Activated CD8-positive, alpha-beta memory T cell treated with anti-CD3 and anti-CD28 coated beads for 36 hours (primary cell): ENCODE results near the gene CTXND2. TPM values are rescaled to one million over a fixed set of nuclear protein-coding genes. Genes with fewer than 3 reads are reported as not detected.
"Not testable (repeated sequence)": the region's sequence is repeated elsewhere in the genome, so short reads cannot be mapped to it uniquely, and the experiment has no call there.

Experiments
- CTCF ChIA-PET: fragments of 350-600 bp; sonication (Branson Sonifier 250); formaldehyde crosslinking; loops from one replicate; lab custom pipeline; 2021; ENCODE audit warnings: antibody characterized with exemption; lab: Charles Lee
- POLR2A ChIA-PET: fragments of 350-600 bp; sonication (Branson Sonifier 250); formaldehyde crosslinking; loops from one replicate; lab custom pipeline; 2021; ENCODE audit warnings: antibody characterized with exemption; lab: Charles Lee
- total RNA-seq, 2 experiments: library from RNA; stranded (reverse); gene quantifications; one replicate each; pipeline ENCODE4 v1.2.3, GENCODE V29; 2021

CTXND2 gene
- total RNA-seq, 2 experiments from 2014 or later, result not detected

DNA sequence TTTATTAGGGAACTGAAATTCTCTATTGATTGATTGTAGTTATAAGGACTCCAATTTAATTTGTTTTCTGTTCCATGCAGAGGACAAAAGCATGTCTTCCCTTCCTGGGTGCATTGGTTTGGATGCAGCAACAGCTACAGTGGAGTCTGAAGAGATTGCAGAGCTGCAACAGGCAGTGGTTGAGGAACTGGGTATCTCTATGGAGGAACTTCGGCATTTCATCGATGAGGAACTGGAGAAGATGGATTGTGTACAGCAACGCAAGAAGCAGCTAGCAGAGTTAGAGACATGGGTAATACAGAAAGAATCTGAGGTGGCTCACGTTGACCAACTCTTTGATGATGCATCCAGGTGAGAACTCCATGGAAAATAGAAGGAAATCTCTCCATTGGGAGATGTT lies 40.7 kb downstream of the CTXND2 start:
- POLR2A ChIA-PET, result interaction anchor here (0.7 kb wide), 1 partner anchor 60 kb away, joined by 3 read pairs; no protein-coding TSS in a partner anchor
- CTCF ChIA-PET, result interaction anchor here (0.7 to 1.4 kb wide), 3 partner anchors 55 to 69 kb away, joined by 3 read pairs; partner anchors contain the start of gene ANXA9

DNA sequence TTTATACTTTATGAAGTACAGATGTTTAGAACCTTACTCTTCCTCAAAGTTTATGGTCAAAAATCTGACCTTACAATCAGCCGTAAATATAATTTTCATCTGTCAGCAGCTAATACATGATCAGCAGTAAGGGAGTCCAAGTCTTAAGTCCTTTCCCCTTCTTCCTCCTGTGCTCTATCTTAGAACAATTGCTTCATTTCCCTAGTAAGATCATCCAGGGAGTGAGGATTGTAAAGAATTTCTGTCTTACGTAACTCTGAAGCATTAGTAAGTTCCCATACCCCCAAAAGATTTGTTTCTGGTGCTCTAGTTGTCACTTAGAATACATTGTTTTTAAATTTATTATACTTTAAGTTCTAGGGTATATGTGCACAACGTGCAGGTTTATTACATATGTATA lies 41.4 kb downstream of the CTXND2 start:
- ChIA-PET CTCF (interaction anchor here (0.7 to 1.4 kb wide), 2 partner anchors 54 to 60 kb away, joined by 3 read pairs; partner anchors contain the start of gene ANXA9), POLR2A (interaction anchor here (0.7 kb wide), 1 partner anchor 59 kb away, joined by 3 read pairs; no protein-coding TSS in a partner anchor)

DNA sequence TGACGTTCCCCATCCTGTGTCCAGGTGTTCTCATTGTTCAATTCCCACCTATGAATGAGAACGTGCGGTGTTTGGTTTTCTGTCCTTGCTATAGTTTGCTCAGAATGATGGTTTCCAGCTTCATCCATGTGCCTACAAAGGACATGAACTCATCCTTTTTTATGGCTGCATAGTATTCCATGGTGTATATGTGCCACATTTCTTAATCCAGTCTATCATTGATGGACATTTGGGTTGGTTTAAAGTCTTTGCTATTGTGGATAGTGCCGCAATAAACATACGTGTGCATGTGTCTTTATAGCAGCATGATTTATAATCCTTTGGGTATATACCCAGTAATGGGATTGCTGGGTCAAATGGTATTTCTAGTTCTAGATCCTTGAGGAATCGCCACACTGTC lies 41.8 kb downstream of the CTXND2 start:
- POLR2A ChIA-PET, result not testable (repeated sequence)
- CTCF ChIA-PET, result interaction anchor here (1.4 kb wide), 1 partner anchor 53 kb away, joined by 3 read pairs; the partner anchor contains the start of gene ANXA9

DNA sequence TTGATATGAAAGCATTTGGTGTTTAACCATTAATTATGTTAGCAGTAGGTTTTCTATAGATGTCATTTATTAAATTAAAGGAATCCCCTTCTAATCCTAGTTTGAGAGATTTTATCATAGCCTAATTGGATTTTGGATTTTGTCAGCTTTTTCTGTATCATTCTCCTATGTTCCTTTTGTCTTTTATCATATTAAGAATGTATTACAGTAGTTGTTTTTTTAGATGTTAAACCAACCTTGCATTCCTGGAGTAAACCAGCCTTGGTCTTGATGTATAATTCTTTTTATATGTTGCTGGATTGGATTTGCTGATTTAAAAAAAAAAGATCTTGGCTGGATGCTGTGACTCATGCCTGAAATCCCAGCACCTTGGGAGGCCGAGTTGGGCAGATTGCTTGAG lies 44.8 kb downstream of the CTXND2 start:
- POLR2A ChIA-PET, result interaction anchor here (0.7 kb wide), 1 partner anchor 235 kb away, joined by 3 read pairs; no protein-coding TSS in a partner anchor
- CTCF ChIA-PET, result interaction anchor here (0.7 kb wide), 1 partner anchor 10 kb away, joined by 3 read pairs; no protein-coding TSS in a partner anchor

DNA sequence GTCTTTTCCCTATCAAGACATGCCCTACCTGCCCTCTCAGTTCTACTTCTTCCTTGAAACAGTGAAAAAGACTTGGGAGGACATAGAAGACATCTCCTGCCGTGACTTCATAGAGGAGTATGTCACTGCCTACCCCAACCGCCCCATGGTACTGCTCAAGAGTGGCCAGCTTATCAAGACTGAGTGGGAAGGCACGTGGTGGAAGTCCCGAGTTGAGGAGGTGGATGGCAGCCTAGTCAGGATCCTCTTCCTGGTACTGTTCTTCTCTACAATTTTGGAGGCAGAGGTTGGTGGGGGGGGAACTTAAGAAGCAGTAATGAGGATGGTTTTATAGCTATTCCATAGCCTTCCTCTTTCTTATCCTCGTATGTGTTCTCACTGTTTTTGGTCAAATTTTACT lies 57.9 kb downstream of the CTXND2 start:
- ChIA-PET CTCF (no interaction called here), POLR2A (no interaction called here)

DNA sequence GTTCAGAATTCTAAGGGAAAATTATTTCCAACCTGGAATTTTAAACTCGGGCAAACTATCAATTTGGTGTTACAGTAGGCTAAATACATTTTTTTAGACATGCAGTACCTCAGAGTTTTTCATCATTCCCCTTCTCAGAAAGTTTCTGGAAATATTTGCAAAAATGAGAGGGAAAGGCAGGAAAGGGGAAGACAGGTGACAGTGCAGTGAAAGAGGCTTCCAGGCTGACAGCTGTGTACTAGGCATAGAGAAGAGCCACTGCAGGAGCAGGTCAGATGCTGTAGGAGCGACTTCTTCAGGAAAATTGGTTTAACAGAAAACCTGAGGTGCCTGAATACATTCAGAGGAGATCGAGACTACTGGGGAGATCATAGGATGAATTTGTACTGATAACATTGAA lies 67.8 kb downstream of the CTXND2 start:
- ChIA-PET POLR2A (no interaction called here), CTCF (no interaction called here)

DNA sequence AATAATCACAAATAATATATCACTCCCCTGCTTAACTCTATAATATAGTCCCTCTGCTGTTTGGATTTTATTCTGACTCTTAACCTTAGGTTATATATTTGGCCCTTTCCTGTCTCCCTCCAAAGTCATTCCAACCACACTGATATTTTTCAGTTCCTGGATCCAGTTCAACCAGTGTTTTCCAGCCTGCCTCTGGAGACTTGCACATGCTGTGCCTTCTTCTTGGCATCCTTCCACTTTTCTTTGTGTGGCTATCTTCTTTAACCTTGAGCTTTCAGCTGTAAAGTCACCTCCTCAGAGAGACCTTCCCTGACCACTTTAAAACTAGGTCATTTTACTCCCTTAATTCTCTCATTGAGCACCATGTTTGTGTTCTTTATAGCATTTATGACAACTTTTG lies 68.3 kb downstream of the CTXND2 start:
- ChIA-PET CTCF (no interaction called here), POLR2A (interaction anchor here (0.6 to 1.5 kb wide), 2 partner anchors 13 to 313 kb away, joined by 3 to 6 read pairs; no protein-coding TSS in a partner anchor)

DNA sequence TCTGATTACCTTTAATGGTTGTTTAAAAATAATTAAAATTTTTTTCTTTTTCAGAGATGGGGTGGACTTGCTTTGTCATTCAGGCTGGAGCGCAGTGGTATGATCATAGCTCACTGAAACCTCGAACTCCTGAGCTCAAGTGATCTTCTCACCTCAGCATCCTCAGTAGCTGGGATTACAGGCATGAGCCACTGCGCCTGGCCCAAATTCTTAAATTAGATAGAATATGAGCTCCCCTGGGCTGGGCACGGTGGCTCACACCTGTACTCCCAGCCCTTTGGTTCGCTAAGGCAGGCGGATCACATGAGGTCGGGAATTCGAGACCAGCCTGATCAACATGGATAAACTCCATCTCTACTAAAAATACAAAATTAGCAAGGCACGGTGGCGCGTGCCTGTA lies 70.7 kb downstream of the CTXND2 start:
- POLR2A ChIA-PET, result interaction anchor here (0.9 to 2.0 kb wide), 2 partner anchors 13 to 300 kb away, joined by 5 to 6 read pairs; no protein-coding TSS in a partner anchor
- CTCF ChIA-PET, result interaction anchor here (0.9 to 1.7 kb wide), 3 partner anchors 16 to 525 kb away, joined by 3 to 5 read pairs (median 3); no protein-coding TSS in a partner anchor

DNA sequence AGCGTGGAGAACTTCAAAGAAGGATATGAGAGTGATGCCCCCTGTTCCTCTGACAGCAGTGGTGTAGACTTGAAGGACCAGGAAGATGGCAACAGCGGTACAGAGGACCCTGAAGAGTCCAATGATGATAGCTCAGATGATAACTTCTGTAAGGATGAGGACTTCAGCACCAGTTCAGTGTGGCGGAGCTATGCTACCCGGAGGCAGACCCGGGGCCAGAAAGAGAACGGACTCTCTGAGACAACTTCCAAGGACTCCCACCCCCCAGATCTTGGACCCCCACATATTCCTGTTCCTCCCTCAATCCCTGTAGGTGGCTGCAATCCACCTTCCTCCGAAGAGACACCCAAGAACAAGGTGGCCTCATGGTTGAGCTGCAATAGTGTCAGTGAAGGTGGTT lies 73.7 kb downstream of the CTXND2 start:
- POLR2A ChIA-PET, result no interaction called here
- CTCF ChIA-PET, result interaction anchor here (0.6 kb wide), 1 partner anchor 212 kb away, joined by 3 read pairs; no protein-coding TSS in a partner anchor

DNA sequence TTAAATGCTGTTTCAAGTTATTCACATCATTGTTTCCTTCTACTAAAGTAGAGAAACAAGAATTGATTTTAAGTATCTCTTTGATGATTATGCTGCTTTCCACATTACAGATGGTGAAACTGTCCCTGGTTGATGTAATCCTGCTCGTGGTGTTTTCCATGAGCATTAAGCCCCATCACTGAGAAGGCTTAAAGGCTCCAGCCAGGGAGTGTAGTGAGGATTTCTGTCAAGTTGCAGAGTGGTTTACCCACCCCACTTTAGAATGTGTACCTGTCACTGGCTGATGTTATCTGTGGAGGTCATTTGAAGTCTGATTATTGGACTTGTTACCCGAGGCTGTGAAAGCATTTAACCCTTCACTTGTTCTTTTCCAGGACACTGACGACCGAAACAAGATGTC lies 74.8 kb downstream of the CTXND2 start:
- POLR2A ChIA-PET, result no interaction called here
- CTCF ChIA-PET, result interaction anchor here (1.2 to 2.4 kb wide), 2 partner anchors 17 to 18 kb away, joined by 3 to 6 read pairs; no protein-coding TSS in a partner anchor

Other genes with a start within 250 kb of the CTXND2 start
- gene GOLPH3L, start 190.0 kb upstream of the CTXND2 start, total RNA-seq, result 10 to 100 TPM; 15.4 to 18.8 TPM
- gene HORMAD1, start 166.2 kb upstream of the CTXND2 start, total RNA-seq, result not detected
- 10 to 100 TPM; 23.8 to 25.2 TPM for gene CTSS, start 121.4 kb upstream of the CTXND2 start, total RNA-seq
- gene CTSK, start 78.9 kb upstream of the CTXND2 start, total RNA-seq, result 1 to 10 TPM; 1.9 to 2.2 TPM
- gene ARNT, start 10.5 kb upstream of the CTXND2 start, total RNA-seq, result 10 to 100 TPM; 38.8 to 42.4 TPM
- gene SETDB1, start 39.2 kb downstream of the CTXND2 start, total RNA-seq, result 10 to 100 TPM; 44.0 to 44.2 TPM
- gene CERS2, start 87.7 kb downstream of the CTXND2 start, total RNA-seq, result 100 to 1,000 TPM; 210 to 218 TPM
- gene ANXA9, start 95.2 kb downstream of the CTXND2 start, total RNA-seq, result under 1 TPM; 0.10 to 0.15 TPM
- 1 to 10 TPM; 4.8 to 5.7 TPM for gene MINDY1, start 119.8 kb downstream of the CTXND2 start, total RNA-seq
- 10 to 100 TPM; 14.5 to 14.9 TPM for gene PRUNE1, start 121.3 kb downstream of the CTXND2 start, total RNA-seq
- 1 to 10 TPM in 1 of 2 experiments, under 1 TPM in 1; 0.90 to 1.5 TPM for gene BNIPL, start 149.4 kb downstream of the CTXND2 start, total RNA-seq
- gene C1orf56, start 160.6 kb downstream of the CTXND2 start, total RNA-seq, result 1 to 10 TPM; 1.7 to 1.8 TPM
- 100 to 1,000 TPM; 177 to 178 TPM for gene CDC42SE1, start 172.5 kb downstream of the CTXND2 start, total RNA-seq
- gene MLLT11, start 173.3 kb downstream of the CTXND2 start, total RNA-seq, result 1 to 10 TPM; 4.0 to 4.4 TPM
- 10 to 100 TPM; 15.7 to 17.4 TPM for gene GABPB2, start 183.6 kb downstream of the CTXND2 start, total RNA-seq